ENCODE results near the gene TRMT11. TPM values are rescaled to one million over a fixed set of nuclear protein-coding genes. Genes with fewer than 3 reads are reported as not detected.

The TRMT11 gene
- total and polyA plus RNA-seq, 2 of the 8 experiments (the other 6 are each of a cell fraction or from before 2014, with no cell fraction given) = 19.7 to 32.4 TPM

- DNase-seq (ENCODE audit: low read depth in 1 of 2, low spot score in 2 of 2) (no peak), FAIRE-seq (no peak)
- Histone ChIP-seq H3K23ac (ENCODE audit: insufficient read length) (no peak overlapping the region), H3K79me2 (ENCODE audit: control insufficient read depth in 1 of 2, insufficient read depth in 2 of 2, low read length in 2 of 2) (no peaks in the 10 kb centered on the region), H3K9me3 (ENCODE audit: insufficient read depth in 2 of 2, low read depth in 1 of 2, low read length in 1 of 2) (no peaks in the 10 kb centered on the region), H2BK15ac (ENCODE audit: low read length) (no peak overlapping the region), H3K56ac (replicated peaks; ENCODE audit: insufficient read length, low read depth, low read length) (no peak overlapping the region), H3K4ac (replicated peaks; ENCODE audit: insufficient read length, low read depth, low read length) (no peak overlapping the region), H3K14ac (ENCODE audit: insufficient read length) (no peak overlapping the region), H3K4me2 (ENCODE audit: insufficient read depth in 1 of 2, low read depth in 2 of 2, low read length in 2 of 2) (no peak overlapping the region), H2AFZ (ENCODE audit: low read length) (no peak overlapping the region), H3K23me2 (ENCODE audit: low read depth, low read length) (no peaks in the 10 kb centered on the region; the same call in 1 of the 2 replicates), H2BK12ac (ENCODE audit: low read depth, low read length) (no peak overlapping the region), H3K4me3 (ENCODE audit: extremely low read depth in 1 of 4, insufficient read depth in 2 of 4, low read depth in 3 of 4, low read length in 4 of 4) (no peak overlapping the region), H2AK5ac (ENCODE audit: low read depth, low read length) (no peak overlapping the region), H3K27ac (ENCODE audit: low read depth, low read length) (no peak overlapping the region), H4K91ac (replicated peaks; ENCODE audit: insufficient read length, low read length) (no peak overlapping the region), H2BK120ac (replicated peaks; ENCODE audit: low read depth, low read length) (no peak overlapping the region), H3K18ac (ENCODE audit: extremely low read depth, low read length) (no peak overlapping the region), H3K4me1 (replicated peaks in 1 of 4; ENCODE audit: control insufficient read depth in 3 of 4, insufficient read depth in 4 of 4, low read length in 3 of 4) (no peaks in the 10 kb centered on the region), H3K27me3 (replicated peaks in 1 of 4; ENCODE audit: control insufficient read depth in 3 of 4, extremely low read depth in 1 of 4, insufficient read depth in 3 of 4, low read length in 3 of 4) (no peaks in the 10 kb centered on the region), H2BK5ac (ENCODE audit: low read depth, low read length) (no peak overlapping the region), H4K8ac (ENCODE audit: extremely low read depth, insufficient read depth, low read length) (no peak overlapping the region), H4K5ac (ENCODE audit: insufficient read length, low read depth, low read length) (no peak overlapping the region), H3K9ac (replicated peaks in 1 of 4; ENCODE audit: extremely low read depth in 1 of 4, low read depth in 3 of 4, low read length in 3 of 4) (no peak overlapping the region), H3K79me1 (ENCODE audit: low read depth, low read length) (no peaks in the 10 kb centered on the region), H4K20me1 (replicated peaks in 1 of 2; ENCODE audit: control insufficient read depth in 1 of 2, insufficient read depth in 2 of 2, low read length in 2 of 2) (peaks cover 0 to 2% of the 10 kb centered on the region in 2 experiments), H2BK20ac (ENCODE audit: low read length) (no peak overlapping the region), H3K36me3 (ENCODE audit: control insufficient read depth in 2 of 4, insufficient read depth in 4 of 4, low read length in 3 of 4) (no peaks in the 10 kb centered on the region)
- CTCF ChIA-PET (ENCODE audit: partially characterized antibody) = no interaction called here
- WGBS, 2 experiments (ENCODE audit: extremely low coverage in 1 of 2, insufficient coverage in 1 of 2, insufficient read length in 1 of 2, insufficient replicate concordance in 2 of 2, low coverage in 1 of 2, low lambda C conversion rate in 2 of 2, missing lambda C conversion rate in 1 of 2) = 100% methylated on average over 1 of the region's 1 CpG; no CpG with 5 or more reads in 1 of the 2 experiments
- POLR2A ChIA-PET (ENCODE audit: partially characterized antibody) = no interaction called here
- TF ChIP-seq GTF2F1 (IDR thresholded peaks at IDR 0.05; ENCODE audit: borderline replicate concordance, low read depth, low read length) = no peak
- no peak for TF ChIP-seq CBX8 (IDR thresholded peaks at IDR 0.05; ENCODE audit: borderline replicate concordance, low read depth, low read length)
- TF ChIP-seq E2F6 (IDR thresholded peaks at IDR 0.05) = no peak
- TF ChIP-seq EZH2 (IDR thresholded peaks at IDR 0.05; ENCODE audit: low read depth, low read length, severe bottlenecking) = no peak
- no peak for TF ChIP-seq YY1 (IDR thresholded peaks at IDR 0.05; ENCODE audit: low read depth, low read length)
- no peak for TF ChIP-seq TAF7 (optimal IDR thresholded peaks at IDR 0.05; ENCODE audit: borderline replicate concordance, low read depth, low read length)
- TF ChIP-seq CHD2 (IDR thresholded peaks at IDR 0.05; ENCODE audit: low read length) = no peak
- no peak for TF ChIP-seq USF2 (IDR thresholded peaks at IDR 0.05; ENCODE audit: low read length)
- no peak for TF ChIP-seq BCL11A (IDR thresholded peaks at IDR 0.05; ENCODE audit: low read depth in 2 of 2, low read length in 2 of 2)
- no peak for TF ChIP-seq SP1 (IDR thresholded peaks at IDR 0.05; ENCODE audit: low read depth, low read length)
- TF ChIP-seq FOSL1 (IDR thresholded peaks at IDR 0.05; ENCODE audit: insufficient read depth, low read depth, low read length) = no peak
These were observed 19.8 kb upstream of the TRMT11 start for GRCh38 chr6:125966569-125966968.
